Inferior parietal cortex (tissue), 1 donor: Measurements from ENCODE around the gene NIBAN1.
"Not testable (repeated sequence)": the region's sequence is repeated elsewhere in the genome, so short reads cannot be mapped to it uniquely, and the experiment has no call there.

Source experiments
- DNase-seq: peaks from one replicate; pipeline ENCODE4 v3.0.0-alpha.2; 2016; ENCODE audit errors: extremely low spot score

The NIBAN1 gene, protein sequence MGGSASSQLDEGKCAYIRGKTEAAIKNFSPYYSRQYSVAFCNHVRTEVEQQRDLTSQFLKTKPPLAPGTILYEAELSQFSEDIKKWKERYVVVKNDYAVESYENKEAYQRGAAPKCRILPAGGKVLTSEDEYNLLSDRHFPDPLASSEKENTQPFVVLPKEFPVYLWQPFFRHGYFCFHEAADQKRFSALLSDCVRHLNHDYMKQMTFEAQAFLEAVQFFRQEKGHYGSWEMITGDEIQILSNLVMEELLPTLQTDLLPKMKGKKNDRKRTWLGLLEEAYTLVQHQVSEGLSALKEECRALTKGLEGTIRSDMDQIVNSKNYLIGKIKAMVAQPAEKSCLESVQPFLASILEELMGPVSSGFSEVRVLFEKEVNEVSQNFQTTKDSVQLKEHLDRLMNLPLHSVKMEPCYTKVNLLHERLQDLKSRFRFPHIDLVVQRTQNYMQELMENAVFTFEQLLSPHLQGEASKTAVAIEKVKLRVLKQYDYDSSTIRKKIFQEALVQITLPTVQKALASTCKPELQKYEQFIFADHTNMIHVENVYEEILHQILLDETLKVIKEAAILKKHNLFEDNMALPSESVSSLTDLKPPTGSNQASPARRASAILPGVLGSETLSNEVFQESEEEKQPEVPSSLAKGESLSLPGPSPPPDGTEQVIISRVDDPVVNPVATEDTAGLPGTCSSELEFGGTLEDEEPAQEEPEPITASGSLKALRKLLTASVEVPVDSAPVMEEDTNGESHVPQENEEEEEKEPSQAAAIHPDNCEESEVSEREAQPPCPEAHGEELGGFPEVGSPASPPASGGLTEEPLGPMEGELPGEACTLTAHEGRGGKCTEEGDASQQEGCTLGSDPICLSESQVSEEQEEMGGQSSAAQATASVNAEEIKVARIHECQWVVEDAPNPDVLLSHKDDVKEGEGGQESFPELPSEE

DNA sequence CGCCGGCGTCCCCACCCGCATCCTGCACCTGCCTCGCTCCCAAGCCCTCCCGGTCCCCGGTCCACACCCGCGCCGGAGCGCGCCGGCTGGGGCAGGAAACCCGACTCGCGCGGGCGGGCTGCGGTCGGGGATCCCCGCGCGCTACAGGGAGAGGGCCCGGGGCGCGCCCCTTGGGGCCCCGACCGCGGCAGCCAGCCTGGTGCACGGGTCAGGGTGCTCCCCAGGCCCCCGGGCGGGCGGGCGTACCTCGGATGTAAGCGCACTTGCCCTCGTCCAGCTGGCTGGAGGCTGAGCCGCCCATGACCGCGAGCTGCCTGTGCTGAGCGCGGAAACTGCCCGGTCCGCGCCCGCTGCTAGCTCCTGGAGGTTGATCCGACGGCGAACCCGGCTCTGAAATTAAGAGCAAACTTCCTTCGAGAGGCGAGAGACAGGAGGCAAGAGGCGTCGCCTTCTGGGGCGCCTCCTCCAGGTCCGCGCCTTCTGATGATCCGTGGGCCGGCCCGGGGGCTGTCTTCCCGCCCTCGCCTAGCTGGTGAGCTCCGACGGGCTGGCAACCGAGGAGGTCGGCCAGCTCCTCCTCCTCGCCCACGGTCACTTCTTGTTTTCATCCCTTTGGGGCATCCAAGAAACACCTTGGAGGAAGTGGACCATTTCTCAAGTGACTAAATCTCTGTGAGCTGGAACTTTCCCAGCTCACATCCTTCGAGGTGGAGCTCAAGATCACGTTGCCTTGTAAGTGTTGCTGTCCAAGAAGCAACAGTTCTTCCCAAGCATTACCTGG is at the start of gene NIBAN1:
Gene NIBAN1 (minus strand): TSS at position 453 of the 781 bp plus-strand sequence. CDS start 152 bp downstream, at position 301.
- no peak for DNase-seq

- no peak for DNase-seq
Measured at GRCh38 chr1:185017966-185018365, 43.7 kb upstream of the NIBAN1 start.

DNA sequence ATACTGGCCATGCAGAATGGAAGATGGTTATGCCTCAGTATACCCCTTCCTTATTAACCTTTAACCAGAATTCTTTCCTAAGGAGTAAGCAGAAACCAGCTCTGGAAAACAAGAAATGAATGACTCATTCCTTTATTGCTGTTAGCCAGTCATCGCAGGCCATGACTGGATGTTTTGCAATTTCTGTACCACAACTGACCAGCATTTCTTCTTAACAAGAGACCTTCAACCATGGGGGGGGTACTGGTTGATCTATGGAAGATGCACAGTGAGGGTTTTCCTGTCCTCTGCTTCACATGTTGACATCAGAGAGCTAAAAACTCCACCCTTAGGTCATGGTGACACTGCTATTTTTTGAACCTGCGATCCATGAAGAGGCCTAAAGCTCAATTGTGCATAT is 43.0 kb upstream of the NIBAN1 start:
- DNase-seq = no peak

GRCh38 chr1:185016880-185017279 is 42.6 kb upstream of the NIBAN1 start:
- no peak for DNase-seq

- no peak for DNase-seq
Measured at GRCh38 chr1:185015631-185016030, 41.3 kb upstream of the NIBAN1 start.

- no peak for DNase-seq
Measured at GRCh38 chr1:185014941-185015340, 40.6 kb upstream of the NIBAN1 start.

DNA sequence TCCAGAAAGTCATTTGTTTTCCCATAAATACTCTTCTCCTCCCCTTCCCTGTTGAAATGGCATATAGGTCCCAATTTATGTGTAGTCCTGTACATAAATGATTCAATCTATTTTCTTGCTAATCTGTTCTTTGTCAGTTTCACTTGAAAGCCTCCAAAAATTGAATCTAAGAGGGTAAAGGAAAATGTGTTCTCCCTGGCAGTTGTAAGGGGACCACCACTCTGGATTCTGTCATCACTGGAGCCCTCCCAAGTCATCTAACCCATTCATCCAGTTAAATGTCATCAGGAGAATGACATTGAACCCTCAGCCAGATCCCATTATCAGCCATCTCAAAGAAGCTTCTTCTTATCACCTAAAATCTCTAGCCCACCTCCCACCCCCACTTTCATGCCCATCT is 36.1 kb upstream of the NIBAN1 start:
- no peak for DNase-seq

- no peak for DNase-seq
Measured at GRCh38 chr1:185008838-185009237, 34.5 kb upstream of the NIBAN1 start.

DNA sequence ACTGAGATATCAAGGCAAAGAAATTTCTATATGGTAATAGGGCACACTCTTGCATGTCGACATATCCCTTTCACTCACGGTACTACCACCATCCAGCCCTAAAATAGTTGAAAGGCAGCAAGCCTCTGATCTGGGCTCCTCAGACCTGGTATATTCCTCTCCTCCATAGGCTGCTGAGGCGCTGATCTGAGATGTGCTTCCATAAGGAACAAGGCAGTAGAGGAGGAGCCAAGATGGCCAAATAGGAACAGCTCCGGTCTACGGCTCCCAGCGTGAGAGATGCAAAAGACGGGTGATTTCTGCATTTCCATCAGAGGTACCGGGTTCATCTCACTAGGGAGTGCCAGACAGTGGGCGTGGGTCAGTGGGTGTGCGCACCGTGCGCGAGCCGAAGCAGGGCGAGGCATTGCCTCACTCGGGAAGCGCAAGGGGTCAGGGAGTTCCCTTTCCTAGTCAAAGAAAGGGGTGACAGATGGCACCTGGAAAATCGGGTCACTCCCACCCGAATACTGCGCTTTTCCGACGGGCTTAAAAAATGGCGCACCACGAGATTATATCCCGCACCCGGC is 27.1 kb upstream of the NIBAN1 start:
- DNase-seq = not testable (repeated sequence)

DNA sequence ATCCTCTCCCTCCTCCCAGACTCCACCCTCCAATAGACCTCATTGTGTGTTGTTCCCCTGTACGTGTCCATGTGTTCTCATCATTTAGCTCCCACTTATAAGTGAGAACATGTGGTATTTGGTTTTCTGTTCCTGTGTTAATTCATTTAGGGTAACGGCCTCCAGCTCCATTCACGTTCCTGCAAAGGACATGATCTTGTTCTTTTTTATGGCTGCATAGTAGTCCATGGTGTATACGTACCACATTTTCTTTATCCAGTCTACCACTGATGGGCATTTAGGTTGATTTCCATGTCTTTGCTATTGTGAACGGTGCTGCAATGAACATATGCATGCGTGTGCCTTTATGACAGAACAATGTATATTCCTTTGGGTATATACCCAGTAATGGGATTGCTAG is 25.7 kb upstream of the NIBAN1 start:
- DNase-seq = not testable (repeated sequence)

GRCh38 chr1:184994301-184994700 is 20.0 kb upstream of the NIBAN1 start:
- DNase-seq = no peak

DNA sequence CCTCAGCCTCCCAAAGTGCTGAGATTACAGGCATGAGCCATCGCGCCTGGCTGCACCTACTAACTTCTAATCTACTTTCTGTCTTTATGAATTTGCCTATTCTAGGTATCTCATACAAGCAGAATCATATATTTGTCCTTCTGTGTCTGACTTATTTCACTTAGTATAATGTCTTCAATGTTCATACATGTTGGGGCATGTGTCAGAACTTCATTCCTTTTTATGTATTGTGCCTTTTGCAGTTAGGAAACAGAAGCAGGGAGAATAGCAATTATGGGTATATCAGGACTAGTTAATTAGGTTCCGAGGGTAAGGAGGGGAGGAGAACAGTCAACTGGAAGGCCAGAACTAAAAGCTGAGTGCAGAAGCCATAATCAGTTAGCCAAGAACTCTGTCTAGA is 18.0 kb upstream of the NIBAN1 start:
- no peak for DNase-seq

DNA sequence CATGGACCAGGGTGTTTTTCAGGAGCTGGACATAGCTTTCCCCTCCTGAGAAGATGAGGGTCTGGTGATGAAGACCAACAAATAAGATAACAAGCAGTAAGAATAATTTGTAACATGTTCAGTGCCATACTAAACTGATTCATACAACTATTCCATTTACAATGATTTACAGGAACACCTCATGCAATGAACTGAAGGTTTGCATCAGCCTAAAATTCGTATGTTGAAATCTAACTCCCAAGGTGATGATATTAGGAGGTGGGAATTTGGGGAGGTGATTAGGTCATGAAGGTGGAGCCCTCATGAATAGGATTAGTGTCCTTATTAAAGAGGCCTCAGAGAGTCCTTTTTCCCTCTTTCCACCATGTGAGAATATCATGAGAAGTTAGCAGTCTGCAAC is 15.9 kb upstream of the NIBAN1 start:
- DNase-seq = no peak

GRCh38 chr1:184988506-184988905 is 14.2 kb upstream of the NIBAN1 start:
- no peak for DNase-seq

DNA sequence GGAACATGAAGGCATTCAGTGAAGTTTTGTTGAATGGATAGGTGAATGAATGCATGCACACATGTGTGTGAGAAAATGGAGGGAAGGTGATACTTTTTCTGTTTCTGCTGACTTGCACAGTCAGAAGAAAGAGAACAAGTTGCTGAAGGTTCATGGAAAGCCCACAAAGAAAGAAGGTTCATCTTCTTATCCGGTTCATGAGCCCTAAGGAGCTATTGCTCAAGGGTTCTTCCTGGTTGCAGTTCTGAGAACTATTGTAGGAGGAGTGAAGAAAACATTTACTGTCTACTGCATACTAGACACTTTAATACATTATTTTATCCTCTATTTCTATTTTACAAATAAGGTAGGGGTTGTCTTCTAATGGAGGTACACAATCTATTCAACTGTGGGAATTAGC is 13.4 kb upstream of the NIBAN1 start:
- DNase-seq = no peak

GRCh38 chr1:184986250-184986649 is 11.9 kb upstream of the NIBAN1 start:
- DNase-seq = no peak

DNA sequence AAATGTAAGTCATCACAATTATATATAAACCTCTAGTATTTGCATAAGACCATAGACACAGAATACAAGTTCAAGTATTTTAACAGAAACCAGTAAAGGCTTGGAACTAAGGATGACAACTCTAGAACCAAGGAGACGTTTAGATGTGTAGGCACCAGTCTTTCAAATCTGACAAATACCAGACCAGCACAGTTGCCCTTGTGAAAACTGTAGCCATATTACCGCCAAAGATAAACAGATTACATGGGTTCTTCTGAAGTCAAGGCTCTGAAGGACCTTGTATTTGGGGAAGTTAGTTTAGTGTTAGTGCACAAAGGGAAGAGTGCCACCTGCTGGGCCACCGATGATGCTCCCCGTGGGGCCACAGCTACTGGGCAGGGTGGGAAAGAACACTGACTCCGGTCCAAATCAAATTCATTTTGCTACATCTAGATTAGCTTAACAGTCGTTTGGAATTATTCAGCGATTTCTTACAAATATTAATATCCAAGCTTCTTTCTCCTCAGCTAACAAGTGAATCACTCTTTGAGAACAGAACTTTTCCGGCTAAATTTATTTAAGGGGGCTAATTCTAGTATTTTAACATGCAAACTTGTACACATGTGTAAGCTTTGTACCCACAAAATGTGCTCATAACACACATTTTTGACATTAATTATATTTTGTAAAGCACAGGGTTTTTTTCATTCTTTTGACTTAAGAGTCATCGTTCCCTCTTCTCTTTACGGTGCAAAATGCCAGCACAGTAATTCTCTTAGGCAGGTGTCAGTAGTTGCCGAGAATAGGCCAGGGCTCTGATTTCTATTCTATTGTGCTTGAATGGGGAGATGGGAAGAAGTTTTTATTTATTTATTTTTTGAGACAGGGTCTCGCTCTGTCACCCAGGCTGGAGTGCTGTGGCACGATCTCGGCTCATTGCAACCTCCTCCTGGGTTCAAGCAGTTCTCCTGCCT is 8.0 kb upstream of the NIBAN1 start:
- DNase-seq = peak; percentile 66

GRCh38 chr1:184980726-184981125 is 6.4 kb upstream of the NIBAN1 start:
- no peak for DNase-seq

- no peak for DNase-seq
Measured at GRCh38 chr1:184975208-184975870, 1.0 kb upstream of the NIBAN1 start.

GRCh38 chr1:184974837-184975115 is 468 bp upstream of the NIBAN1 start:
- no peak for DNase-seq
